ENCODE data around the gene LGI1.
A peak's percentile ranks its signal among the peaks of the same experiment; 100 is the strongest.

Gene LGI1

DNA sequence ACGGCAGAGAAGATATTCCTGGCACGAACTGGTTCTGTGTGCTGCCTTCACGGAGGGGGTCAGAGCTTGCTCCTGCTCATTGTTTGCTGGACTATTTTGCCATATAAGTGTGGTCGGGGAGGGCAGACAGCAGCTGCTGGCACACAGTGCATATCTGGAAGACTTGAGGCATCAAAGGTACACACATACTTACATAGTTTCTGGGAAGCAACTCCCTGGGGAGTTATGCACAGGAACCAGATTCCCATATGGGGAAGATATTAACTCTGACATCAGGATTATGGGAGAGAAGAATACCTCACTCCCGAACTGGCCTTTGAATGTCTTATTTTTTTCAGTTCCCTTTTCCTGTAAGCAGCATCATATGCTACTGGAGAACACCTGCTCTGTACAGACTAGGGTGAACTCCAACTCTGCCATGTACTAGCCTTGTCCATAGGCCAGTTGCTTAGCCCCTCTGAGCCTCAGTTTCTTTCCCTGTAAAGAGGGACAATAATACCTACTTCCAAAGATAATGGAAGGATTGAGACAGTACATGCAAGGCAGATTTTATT lies 41.5 kb downstream of the LGI1 start:
- no peak overlapping the region for H3K27ac ChIP-seq
- TF ChIP-seq, protein P1, sequence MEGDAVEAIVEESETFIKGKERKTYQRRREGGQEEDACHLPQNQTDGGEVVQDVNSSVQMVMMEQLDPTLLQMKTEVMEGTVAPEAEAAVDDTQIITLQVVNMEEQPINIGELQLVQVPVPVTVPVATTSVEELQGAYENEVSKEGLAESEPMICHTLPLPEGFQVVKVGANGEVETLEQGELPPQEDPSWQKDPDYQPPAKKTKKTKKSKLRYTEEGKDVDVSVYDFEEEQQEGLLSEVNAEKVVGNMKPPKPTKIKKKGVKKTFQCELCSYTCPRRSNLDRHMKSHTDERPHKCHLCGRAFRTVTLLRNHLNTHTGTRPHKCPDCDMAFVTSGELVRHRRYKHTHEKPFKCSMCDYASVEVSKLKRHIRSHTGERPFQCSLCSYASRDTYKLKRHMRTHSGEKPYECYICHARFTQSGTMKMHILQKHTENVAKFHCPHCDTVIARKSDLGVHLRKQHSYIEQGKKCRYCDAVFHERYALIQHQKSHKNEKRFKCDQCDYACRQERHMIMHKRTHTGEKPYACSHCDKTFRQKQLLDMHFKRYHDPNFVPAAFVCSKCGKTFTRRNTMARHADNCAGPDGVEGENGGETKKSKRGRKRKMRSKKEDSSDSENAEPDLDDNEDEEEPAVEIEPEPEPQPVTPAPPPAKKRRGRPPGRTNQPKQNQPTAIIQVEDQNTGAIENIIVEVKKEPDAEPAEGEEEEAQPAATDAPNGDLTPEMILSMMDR (IDR thresholded peaks at IDR 0.05) = no peak
- TF ChIP-seq ZFX (IDR thresholded peaks at IDR 0.05; ENCODE audit: borderline replicate concordance) = no peak

DNA sequence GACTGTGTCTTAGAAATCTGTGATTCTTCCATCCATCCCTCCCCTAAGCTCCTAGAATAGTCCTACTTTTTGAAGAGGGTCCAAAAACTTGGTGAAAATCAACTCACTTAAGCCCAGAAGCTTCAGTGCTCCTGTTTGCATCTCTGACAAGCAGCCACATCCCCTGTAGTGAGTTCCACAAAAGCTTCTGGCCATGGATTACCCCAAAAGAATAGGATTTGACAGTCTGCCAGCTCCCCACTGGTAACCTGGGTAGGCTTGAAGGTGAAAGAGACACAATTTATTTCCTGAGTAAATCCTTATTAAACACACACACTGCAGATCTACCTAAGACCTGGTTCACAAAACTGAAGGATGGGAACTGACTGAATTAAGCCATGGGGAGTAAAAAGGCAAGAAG lies 46.5 kb downstream of the LGI1 start:
- H3K27ac ChIP-seq = no peak overlapping the region
- TF ChIP-seq ZFX (IDR thresholded peaks at IDR 0.05; ENCODE audit: borderline replicate concordance) = no peak
- TF ChIP-seq, protein P1 (IDR thresholded peaks at IDR 0.05) = no peak

DNA sequence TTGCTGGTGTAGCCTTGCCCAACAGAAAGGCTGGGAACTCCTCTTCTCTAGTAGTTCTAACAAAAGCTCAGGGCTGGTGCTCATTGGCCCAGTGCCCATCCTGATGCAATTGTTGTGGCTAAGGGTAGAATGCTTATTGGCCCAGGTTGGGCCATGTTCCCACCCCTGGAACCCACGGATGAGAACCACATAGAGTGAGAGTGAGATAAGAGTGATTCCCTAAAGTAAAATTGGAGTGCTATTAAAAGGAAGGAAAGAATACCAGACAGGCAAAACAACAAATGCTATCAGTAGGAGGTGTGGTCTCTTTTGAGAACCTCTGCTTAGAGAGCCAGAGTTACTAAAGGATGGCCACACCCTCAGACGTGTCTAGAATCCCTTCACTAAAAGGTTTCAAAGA lies 49.2 kb downstream of the LGI1 start:
- TF ChIP-seq ZFX (IDR thresholded peaks at IDR 0.05; ENCODE audit: borderline replicate concordance) = no peak
- TF ChIP-seq, protein P1 (IDR thresholded peaks at IDR 0.05) = no peak
- no peak overlapping the region for H3K27ac ChIP-seq

DNA sequence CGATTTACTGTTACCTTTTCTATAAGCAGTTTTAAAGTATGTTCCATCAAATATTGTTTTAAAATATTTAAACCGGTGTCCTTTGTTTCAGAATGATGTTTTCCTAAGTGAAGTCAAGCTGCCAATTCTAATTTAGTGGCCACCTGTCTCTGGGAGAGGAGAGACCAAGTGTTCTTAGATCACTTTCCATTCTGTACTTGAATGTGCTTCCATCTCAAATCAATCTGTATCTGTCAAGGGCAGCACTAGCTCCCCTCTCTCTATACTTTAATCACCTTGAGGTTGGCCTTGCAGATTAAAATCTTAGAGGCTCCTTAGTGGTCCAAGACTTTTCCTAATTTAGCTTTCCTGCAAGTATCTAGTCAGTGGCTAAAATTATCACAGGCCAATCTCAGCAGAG lies 49.6 kb downstream of the LGI1 start:
- TF ChIP-seq, protein P1 (IDR thresholded peaks at IDR 0.05) = no peak
- no peak for TF ChIP-seq ZFX (IDR thresholded peaks at IDR 0.05; ENCODE audit: borderline replicate concordance)
- H3K27ac ChIP-seq = no peak overlapping the region

DNA sequence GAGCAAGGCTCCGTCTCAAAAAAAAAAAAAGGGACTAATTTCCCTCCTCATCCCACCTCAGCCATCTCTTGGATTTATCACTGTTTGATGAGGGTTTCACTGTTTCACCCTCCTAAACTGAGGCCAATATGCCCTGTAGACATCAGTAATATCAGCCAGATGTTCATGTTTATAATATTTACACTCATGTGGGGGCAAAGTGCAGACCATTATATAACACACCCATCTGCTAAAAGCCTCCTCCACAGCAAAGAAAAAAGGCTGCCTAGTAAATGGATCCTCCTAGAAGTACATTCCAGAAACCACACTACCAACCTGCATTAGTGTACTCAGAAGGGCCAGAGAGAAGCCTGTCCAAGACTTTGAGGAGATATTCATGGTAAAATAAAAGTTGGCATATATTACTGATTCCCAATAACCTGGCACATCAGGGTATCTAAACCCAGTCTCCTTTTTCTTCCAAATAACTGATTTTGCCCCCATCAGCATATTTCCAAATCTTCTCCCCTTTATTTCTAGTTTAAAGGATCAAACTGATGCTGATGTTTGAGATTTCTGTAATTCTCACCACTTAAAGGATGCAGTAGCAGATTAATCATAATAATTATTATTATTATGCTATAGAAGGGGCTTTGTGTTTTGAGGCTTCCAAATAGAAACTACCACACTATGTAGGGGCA lies 55.1 kb downstream of the LGI1 start:
- no peak for TF ChIP-seq ZFX (IDR thresholded peaks at IDR 0.05; ENCODE audit: borderline replicate concordance)
- TF ChIP-seq, protein P1 (IDR thresholded peaks at IDR 0.05) = no peak
- H3K27ac ChIP-seq = no peak overlapping the region

DNA sequence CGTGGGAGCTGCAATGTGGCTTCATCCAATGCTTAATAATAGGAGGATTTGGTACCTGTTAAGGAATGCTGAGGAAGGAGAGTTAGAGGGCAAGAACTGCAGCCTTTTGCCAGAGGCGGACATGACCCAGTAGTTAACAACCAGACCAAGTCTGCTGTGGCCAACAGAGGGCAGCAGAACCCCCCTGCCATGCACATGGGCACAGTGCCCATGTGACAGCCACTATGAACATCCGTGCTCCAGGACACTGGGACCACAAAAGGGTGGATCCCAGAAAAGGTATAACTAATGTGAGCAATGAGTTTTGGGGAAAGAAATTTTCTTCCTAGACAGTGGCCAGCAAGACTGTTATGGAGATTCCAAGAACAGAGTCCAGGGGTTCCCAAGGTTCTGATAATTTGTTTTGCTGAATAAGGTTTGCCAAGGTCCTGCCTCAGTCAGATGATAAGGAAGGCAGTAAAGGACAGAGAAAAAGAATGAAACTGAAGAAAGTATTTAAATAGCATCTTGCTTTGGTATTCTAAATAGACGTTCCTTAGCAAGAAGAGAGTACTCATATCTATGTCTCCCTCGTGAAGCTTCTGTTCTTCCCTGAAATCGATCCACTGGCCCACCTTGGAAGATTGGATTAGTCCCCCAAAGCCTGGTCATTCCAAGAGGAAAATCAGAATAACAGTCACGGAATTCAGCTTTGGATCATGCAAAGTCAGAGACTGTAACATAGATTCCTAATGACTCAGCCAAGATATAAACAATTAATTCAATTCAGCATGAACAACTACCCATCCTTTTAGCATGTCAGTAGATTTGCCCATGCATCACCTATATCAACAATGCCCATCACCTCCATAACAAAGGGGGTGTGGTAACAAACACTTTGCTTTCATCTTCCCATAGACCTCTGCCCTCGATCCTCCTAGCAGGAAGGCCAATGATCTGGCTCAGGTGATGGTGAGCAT lies 56.0 kb downstream of the LGI1 start:
- H3K27ac ChIP-seq = no peak overlapping the region
- no peak for TF ChIP-seq ZFX (IDR thresholded peaks at IDR 0.05; ENCODE audit: borderline replicate concordance)
- TF ChIP-seq, protein P1 (IDR thresholded peaks at IDR 0.05) = peak; percentile 94
